GM23338 (cell line): ENCODE measurements around the gene FAM13C. TPM values are rescaled to one million over a fixed set of nuclear protein-coding genes. Genes with fewer than 3 reads are reported as not detected.

Experiments used
- ATAC-seq: fragments of 200-7000 bp; cut with Tn5 transposase; 3 replicates; pipeline ENCODE4 v1.9.1; 2020
- DNase-seq: peaks from one replicate; pipeline ENCODE4 v3.0.0-alpha.2; 2015; ENCODE audit warnings: low spot score
- H2AFZ ChIP-seq: fragments of 200-600 bp; sonication (generic); 2 replicates; pipeline ENCODE4 v1.8.0; 2016; ENCODE audit warnings: antibody characterized with exemption, mild to moderate bottlenecking, moderate library complexity
- H3F3A ChIP-seq: fragments of 200-600 bp; sonication (generic); replicated peaks from 2 replicates; pipeline ENCODE4 v1.8.0; 2017; ENCODE audit warnings: antibody characterized with exemption, mixed run types, low read depth
- H3K27ac ChIP-seq: fragments of 200-600 bp; sonication (generic); 2 replicates; pipeline ENCODE4 v1.6.1; 2016; ENCODE audit warnings: low read depth
- H3K27me3 ChIP-seq: fragments of 200-600 bp; sonication (generic); 2 replicates; pipeline ENCODE4 v1.8.0; 2016; ENCODE audit warnings: mild to moderate bottlenecking, mixed run types, moderate library complexity; ENCODE audit not compliant: insufficient read depth
- H3K36me3 ChIP-seq: fragments of 200-600 bp; sonication (generic); 2 replicates; pipeline ENCODE4 v1.8.0; 2016; ENCODE audit warnings: mild to moderate bottlenecking; ENCODE audit not compliant: insufficient read depth
- H3K4me1 ChIP-seq: fragments of 200-600 bp; sonication (generic); 2 replicates; pipeline ENCODE4 v1.8.0; 2016; ENCODE audit warnings: mild to moderate bottlenecking, moderate library complexity; ENCODE audit not compliant: insufficient read depth
- H3K4me2 ChIP-seq: fragments of 200-600 bp; sonication (generic); 2 replicates; pipeline ENCODE4 v1.7.1; 2017; ENCODE audit warnings: mixed run types
- H3K4me3 ChIP-seq: fragments of 200-600 bp; sonication (generic); 2 replicates; pipeline ENCODE4 v1.6.1; 2016; ENCODE audit warnings: mixed run types
- H3K79me2 ChIP-seq: fragments of 200-600 bp; sonication (generic); replicated peaks from 2 replicates; pipeline ENCODE4 v1.8.0; 2017; ENCODE audit warnings: mild to moderate bottlenecking; ENCODE audit not compliant: insufficient read depth
- H3K9me2 ChIP-seq: fragments of 200-600 bp; sonication (generic); 2 replicates; pipeline ENCODE4 v1.8.0; 2017; ENCODE audit not compliant: insufficient read depth
- H4K20me1 ChIP-seq: fragments of 200-600 bp; sonication (generic); replicated peaks from 2 replicates; pipeline ENCODE4 v1.8.0; 2017; ENCODE audit warnings: mild to moderate bottlenecking; ENCODE audit not compliant: insufficient read depth
- H3K27ac Mint-ChIP-seq: 2 replicates; pipeline ENCODE4 v1.8.0; 2020; ENCODE audit warnings: inconsistent platforms, mild to moderate bottlenecking, moderate library complexity, mixed read lengths
- H3K27me3 Mint-ChIP-seq: 3 replicates; pipeline ENCODE4 v1.8.0; 2022; ENCODE audit warnings: low read depth, mild to moderate bottlenecking, moderate library complexity, mixed read lengths, inconsistent platforms; ENCODE audit not compliant: insufficient read depth, poor library complexity
- H3K36me3 Mint-ChIP-seq: 3 replicates; pipeline ENCODE4 v1.8.0; 2021; ENCODE audit warnings: low read depth, mild to moderate bottlenecking, inconsistent platforms, moderate library complexity, mixed read lengths
- H3K4me1 Mint-ChIP-seq: 3 replicates; pipeline ENCODE4 v1.8.0; 2020; ENCODE audit warnings: mild to moderate bottlenecking, inconsistent platforms, mixed read lengths
- H3K4me3 Mint-ChIP-seq: 3 replicates; pipeline ENCODE4 v1.8.0; 2021; ENCODE audit warnings: moderate library complexity, mild to moderate bottlenecking, inconsistent platforms, mixed read lengths
- H3K9me3 Mint-ChIP-seq: 3 replicates; pipeline ENCODE4 v1.8.0; 2020; ENCODE audit warnings: moderate library complexity, mild to moderate bottlenecking, inconsistent platforms, mixed read lengths
- CREB1 ChIP-seq: fragments of 250-450 bp; sonication (Bioruptor Pico); IDR thresholded peaks from 2 replicates; pipeline ENCODE4 v1.5.0; 2020; ENCODE audit warnings: low read depth, mild to moderate bottlenecking, moderate library complexity
- CTCF ChIP-seq, 2 experiments: fragments of 200-600 bp in 1 of 2; sonication (generic) in 1 of 2; conservative IDR thresholded peaks; 2 replicates each; pipeline versions ENCODE4 v1.5.1 to v1.6.1; 2016 to 2017; ENCODE audit warnings: antibody characterized with exemption in 2 of 2, low read depth in 2 of 2, mild to moderate bottlenecking in 2 of 2, moderate library complexity in 1 of 2
- EZH2 ChIP-seq: fragments of 200-600 bp; sonication (generic); IDR thresholded peaks from one replicate; pipeline ENCODE4 v1.8.0; 2017; ENCODE audit warnings: antibody characterized with exemption, mild to moderate bottlenecking, low read depth; ENCODE audit not compliant: unreplicated experiment
- EZH2phosphoT487 ChIP-seq: fragments of 200-600 bp; sonication (generic); IDR thresholded peaks from one replicate; pipeline ENCODE4 v1.8.1; 2018; ENCODE audit warnings: antibody characterized with exemption; ENCODE audit not compliant: unreplicated experiment
- JUNB ChIP-seq: IDR thresholded peaks from one replicate; pipeline ENCODE4 v1.6.1; 2016; ENCODE audit warnings: antibody characterized with exemption; ENCODE audit not compliant: unreplicated experiment
- NANOG ChIP-seq: IDR thresholded peaks from 2 replicates; pipeline ENCODE4 v1.6.1; 2016; ENCODE audit warnings: antibody characterized with exemption, borderline replicate concordance
- POLR2AphosphoS5 ChIP-seq: IDR thresholded peaks from 2 replicates; pipeline ENCODE4 v1.6.1; 2016; ENCODE audit warnings: antibody characterized with exemption, low read depth
- STAT1 ChIP-seq: IDR thresholded peaks from one replicate; pipeline ENCODE4 v1.6.1; 2016; ENCODE audit warnings: antibody characterized with exemption; ENCODE audit not compliant: unreplicated experiment
- ZNF114 ChIP-seq: fragments of 250-450 bp; sonication (Bioruptor Pico); IDR thresholded peaks from 2 replicates; pipeline ENCODE4 v1.5.0; 2020; ENCODE audit warnings: mild to moderate bottlenecking, moderate library complexity
- ZNF331 ChIP-seq: fragments of 250-450 bp; sonication (Bioruptor Pico); IDR thresholded peaks from 2 replicates; pipeline ENCODE4 v1.5.0; 2020; ENCODE audit warnings: low read depth, mild to moderate bottlenecking, moderate library complexity
- ZNF462 ChIP-seq: fragments of 250-450 bp; sonication (Bioruptor Pico); IDR thresholded peaks from 2 replicates; pipeline ENCODE4 v1.5.0; 2020; ENCODE audit warnings: mild to moderate bottlenecking, moderate library complexity
- polyA plus RNA-seq: library from polyadenylated mRNA; unstranded; fragments of >200 nt; fragmentation: Nextera tagmentation; extraction: Ambion mirVana; gene quantifications from 2 replicates; pipeline ENCODE4 v1.2.1, GENCODE V29; 2016
- total RNA-seq: library from RNA; depleted of rRNA; stranded (reverse); fragments of >200 nt; shearing (Covaris generic); gene quantifications from 2 replicates; pipeline ENCODE4 v1.2.3, GENCODE V29; 2014
- TF ChIP-seq, protein P1 (sequence below): IDR thresholded peaks from 2 replicates; pipeline ENCODE4 v1.6.1; 2016; ENCODE audit warnings: antibody characterized with exemption
- TF ChIP-seq, protein P2 (sequence below): IDR thresholded peaks from one replicate; pipeline ENCODE4 v1.6.1; 2018; ENCODE audit warnings: antibody characterized with exemption; ENCODE audit not compliant: unreplicated experiment

Gene FAM13C
- total and polyA plus RNA-seq, 2 experiments from 2014 or later, result 0.94 to 2.1 TPM

- Mint-ChIP-seq H3K4me3 (no peak overlapping the region), H3K27ac (no peak overlapping the region), H3K4me1 (no peaks in the 10 kb centered on the region), H3K27me3 (no peaks in the 10 kb centered on the region), H3K9me3 (no peaks in the 10 kb centered on the region), H3K36me3 (no peaks in the 10 kb centered on the region)
- Histone ChIP-seq H3K79me2 (no peaks in the 10 kb centered on the region), H4K20me1 (no peaks in the 10 kb centered on the region), H3K4me2 (no peak overlapping the region), H3K4me1 (no peaks in the 10 kb centered on the region), H3K9me2 (no peaks in the 10 kb centered on the region), H3F3A (no peaks in the 10 kb centered on the region), H3K4me3 (no peak overlapping the region), H3K36me3 (no peaks in the 10 kb centered on the region), H3K27me3 (no peaks in the 10 kb centered on the region), H2AFZ (no peak overlapping the region), H3K27ac (no peak overlapping the region)
- ATAC-seq (no peak), DNase-seq (no peak)
- TF ChIP-seq, protein P1, sequence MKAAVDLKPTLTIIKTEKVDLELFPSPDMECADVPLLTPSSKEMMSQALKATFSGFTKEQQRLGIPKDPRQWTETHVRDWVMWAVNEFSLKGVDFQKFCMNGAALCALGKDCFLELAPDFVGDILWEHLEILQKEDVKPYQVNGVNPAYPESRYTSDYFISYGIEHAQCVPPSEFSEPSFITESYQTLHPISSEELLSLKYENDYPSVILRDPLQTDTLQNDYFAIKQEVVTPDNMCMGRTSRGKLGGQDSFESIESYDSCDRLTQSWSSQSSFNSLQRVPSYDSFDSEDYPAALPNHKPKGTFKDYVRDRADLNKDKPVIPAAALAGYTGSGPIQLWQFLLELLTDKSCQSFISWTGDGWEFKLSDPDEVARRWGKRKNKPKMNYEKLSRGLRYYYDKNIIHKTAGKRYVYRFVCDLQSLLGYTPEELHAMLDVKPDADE, result no peak
- TF ChIP-seq ZNF462 (CRISPR knock-in tag), result no peak
- no peak for TF ChIP-seq ZNF114 (CRISPR knock-in tag)
- TF ChIP-seq CREB1 (CRISPR knock-in tag), result no peak
- no peak for TF ChIP-seq POLR2AphosphoS5
- TF ChIP-seq, protein P2, sequence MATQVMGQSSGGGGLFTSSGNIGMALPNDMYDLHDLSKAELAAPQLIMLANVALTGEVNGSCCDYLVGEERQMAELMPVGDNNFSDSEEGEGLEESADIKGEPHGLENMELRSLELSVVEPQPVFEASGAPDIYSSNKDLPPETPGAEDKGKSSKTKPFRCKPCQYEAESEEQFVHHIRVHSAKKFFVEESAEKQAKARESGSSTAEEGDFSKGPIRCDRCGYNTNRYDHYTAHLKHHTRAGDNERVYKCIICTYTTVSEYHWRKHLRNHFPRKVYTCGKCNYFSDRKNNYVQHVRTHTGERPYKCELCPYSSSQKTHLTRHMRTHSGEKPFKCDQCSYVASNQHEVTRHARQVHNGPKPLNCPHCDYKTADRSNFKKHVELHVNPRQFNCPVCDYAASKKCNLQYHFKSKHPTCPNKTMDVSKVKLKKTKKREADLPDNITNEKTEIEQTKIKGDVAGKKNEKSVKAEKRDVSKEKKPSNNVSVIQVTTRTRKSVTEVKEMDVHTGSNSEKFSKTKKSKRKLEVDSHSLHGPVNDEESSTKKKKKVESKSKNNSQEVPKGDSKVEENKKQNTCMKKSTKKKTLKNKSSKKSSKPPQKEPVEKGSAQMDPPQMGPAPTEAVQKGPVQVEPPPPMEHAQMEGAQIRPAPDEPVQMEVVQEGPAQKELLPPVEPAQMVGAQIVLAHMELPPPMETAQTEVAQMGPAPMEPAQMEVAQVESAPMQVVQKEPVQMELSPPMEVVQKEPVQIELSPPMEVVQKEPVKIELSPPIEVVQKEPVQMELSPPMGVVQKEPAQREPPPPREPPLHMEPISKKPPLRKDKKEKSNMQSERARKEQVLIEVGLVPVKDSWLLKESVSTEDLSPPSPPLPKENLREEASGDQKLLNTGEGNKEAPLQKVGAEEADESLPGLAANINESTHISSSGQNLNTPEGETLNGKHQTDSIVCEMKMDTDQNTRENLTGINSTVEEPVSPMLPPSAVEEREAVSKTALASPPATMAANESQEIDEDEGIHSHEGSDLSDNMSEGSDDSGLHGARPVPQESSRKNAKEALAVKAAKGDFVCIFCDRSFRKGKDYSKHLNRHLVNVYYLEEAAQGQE, result no peak
- TF ChIP-seq CTCF (conservative IDR thresholded peaks at IDR 0.05; ENCODE audit: low read depth in 2 of 2), result no peak
- no peak for TF ChIP-seq EZH2phosphoT487
- TF ChIP-seq EZH2, result no peak
- no peak for TF ChIP-seq NANOG
- TF ChIP-seq JUNB, result no peak
- TF ChIP-seq STAT1, result no peak
- TF ChIP-seq ZNF331 (CRISPR knock-in tag), result no peak
Measured at GRCh38 chr10:59252491-59252890, 109.9 kb downstream of the FAM13C start.
